ENCODE data around the gene CERS5.
"Not testable (repeated sequence)": the region's sequence is repeated elsewhere in the genome, so short reads cannot be mapped to it uniquely, and the experiment has no call there.

CERS5 gene

GRCh38 chr12:50157259-50157658 is 9.9 kb downstream of the CERS5 start:
- H3K9ac ChIP-seq (ENCODE audit: low read length): no peak overlapping the region
- TF ChIP-seq, protein P1, sequence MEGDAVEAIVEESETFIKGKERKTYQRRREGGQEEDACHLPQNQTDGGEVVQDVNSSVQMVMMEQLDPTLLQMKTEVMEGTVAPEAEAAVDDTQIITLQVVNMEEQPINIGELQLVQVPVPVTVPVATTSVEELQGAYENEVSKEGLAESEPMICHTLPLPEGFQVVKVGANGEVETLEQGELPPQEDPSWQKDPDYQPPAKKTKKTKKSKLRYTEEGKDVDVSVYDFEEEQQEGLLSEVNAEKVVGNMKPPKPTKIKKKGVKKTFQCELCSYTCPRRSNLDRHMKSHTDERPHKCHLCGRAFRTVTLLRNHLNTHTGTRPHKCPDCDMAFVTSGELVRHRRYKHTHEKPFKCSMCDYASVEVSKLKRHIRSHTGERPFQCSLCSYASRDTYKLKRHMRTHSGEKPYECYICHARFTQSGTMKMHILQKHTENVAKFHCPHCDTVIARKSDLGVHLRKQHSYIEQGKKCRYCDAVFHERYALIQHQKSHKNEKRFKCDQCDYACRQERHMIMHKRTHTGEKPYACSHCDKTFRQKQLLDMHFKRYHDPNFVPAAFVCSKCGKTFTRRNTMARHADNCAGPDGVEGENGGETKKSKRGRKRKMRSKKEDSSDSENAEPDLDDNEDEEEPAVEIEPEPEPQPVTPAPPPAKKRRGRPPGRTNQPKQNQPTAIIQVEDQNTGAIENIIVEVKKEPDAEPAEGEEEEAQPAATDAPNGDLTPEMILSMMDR (IDR thresholded peaks at IDR 0.05; ENCODE audit: low read length): no peak
- no peak for TF ChIP-seq EZH2 (IDR thresholded peaks at IDR 0.05; ENCODE audit: borderline replicate concordance, low read length)
- H4K20me1 ChIP-seq (ENCODE audit: insufficient read depth, low read length): no peaks in the 10 kb centered on the region
- no peaks in the 10 kb centered on the region for H3K4me1 ChIP-seq (ENCODE audit: insufficient read depth, low read length, severe bottlenecking)
- peaks cover 21% of the 10 kb centered on the region for H3K79me2 ChIP-seq (ENCODE audit: insufficient read depth, low read length)
- no peak overlapping the region for H3K27ac ChIP-seq (ENCODE audit: low read depth, low read length, poor library complexity, severe bottlenecking)
- no peaks in the 10 kb centered on the region for H3F3A ChIP-seq (ENCODE audit: insufficient read depth, low read length)
- H3K9me3 ChIP-seq (ENCODE audit: low read length): no peaks in the 10 kb centered on the region
- no peak overlapping the region for H2AFZ ChIP-seq (ENCODE audit: low read length)
- H3K9me2 ChIP-seq (ENCODE audit: low read depth, low read length): no peaks in the 10 kb centered on the region
- H3K36me3 ChIP-seq (ENCODE audit: insufficient read depth, low read length): peaks cover 14% of the 10 kb centered on the region
- no peak overlapping the region for H3K4me2 ChIP-seq (ENCODE audit: low read length)
- no peak overlapping the region for H3K4me3 ChIP-seq (ENCODE audit: low read depth, low read length, poor library complexity, severe bottlenecking)
- H3K27me3 ChIP-seq (ENCODE audit: insufficient read depth, low read length): no peaks in the 10 kb centered on the region

DNA sequence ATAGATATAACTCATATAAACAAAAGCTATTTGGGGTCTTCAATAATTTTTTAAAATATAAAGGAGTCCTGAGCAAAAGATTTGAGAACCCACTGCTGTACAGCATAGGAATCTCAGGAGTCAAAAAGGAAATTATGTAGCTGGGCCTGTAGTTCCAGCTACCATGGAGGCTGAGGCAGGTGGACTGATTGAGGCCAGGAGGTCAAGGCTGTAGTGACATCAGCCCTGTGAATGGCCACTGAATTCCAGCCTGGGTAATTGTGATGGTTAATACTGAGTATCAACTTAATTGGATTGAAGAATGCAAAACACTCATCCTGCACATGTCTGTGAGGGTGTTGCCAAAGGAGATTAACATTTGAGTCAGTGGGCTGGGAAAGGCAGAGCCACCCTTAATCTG is 10.5 kb downstream of the CERS5 start:
- no peaks in the 10 kb centered on the region for H3K27me3 ChIP-seq (ENCODE audit: insufficient read depth, low read length)
- H3K4me3 ChIP-seq (ENCODE audit: low read depth, low read length, poor library complexity, severe bottlenecking): no peak overlapping the region
- H3K27ac ChIP-seq (ENCODE audit: low read depth, low read length, poor library complexity, severe bottlenecking): no peak overlapping the region
- H3K36me3 ChIP-seq (ENCODE audit: insufficient read depth, low read length): peaks cover 14% of the 10 kb centered on the region
- H3K4me1 ChIP-seq (ENCODE audit: insufficient read depth, low read length, severe bottlenecking): no peaks in the 10 kb centered on the region
- TF ChIP-seq, protein P1 (IDR thresholded peaks at IDR 0.05; ENCODE audit: low read length): no peak
- TF ChIP-seq EZH2 (IDR thresholded peaks at IDR 0.05; ENCODE audit: borderline replicate concordance, low read length): no peak
- H3F3A ChIP-seq (ENCODE audit: insufficient read depth, low read length): no peaks in the 10 kb centered on the region
- H3K9ac ChIP-seq (ENCODE audit: low read length): no peak overlapping the region
- H3K79me2 ChIP-seq (ENCODE audit: insufficient read depth, low read length): peaks cover 21% of the 10 kb centered on the region
- no peaks in the 10 kb centered on the region for H3K9me2 ChIP-seq (ENCODE audit: low read depth, low read length)
- H3K9me3 ChIP-seq (ENCODE audit: low read length): no peaks in the 10 kb centered on the region
- no peaks in the 10 kb centered on the region for H4K20me1 ChIP-seq (ENCODE audit: insufficient read depth, low read length)
- H2AFZ ChIP-seq (ENCODE audit: low read length): no peak overlapping the region
- H3K4me2 ChIP-seq (ENCODE audit: low read length): no peak overlapping the region

- not testable (repeated sequence) for H3K9me3 ChIP-seq (ENCODE audit: low read length); H3K4me1 ChIP-seq (ENCODE audit: insufficient read depth, low read length, severe bottlenecking); H4K20me1 ChIP-seq (ENCODE audit: insufficient read depth, low read length); H3K4me3 ChIP-seq (ENCODE audit: low read depth, low read length, poor library complexity, severe bottlenecking); H3K27me3 ChIP-seq (ENCODE audit: insufficient read depth, low read length); H3F3A ChIP-seq (ENCODE audit: insufficient read depth, low read length); H3K4me2 ChIP-seq (ENCODE audit: low read length); H2AFZ ChIP-seq (ENCODE audit: low read length); H3K27ac ChIP-seq (ENCODE audit: low read depth, low read length, poor library complexity, severe bottlenecking); H3K9ac ChIP-seq (ENCODE audit: low read length); H3K9me2 ChIP-seq (ENCODE audit: low read depth, low read length)
- peaks cover 14% of the 10 kb centered on the region for H3K36me3 ChIP-seq (ENCODE audit: insufficient read depth, low read length)
- peaks cover 11% of the 10 kb centered on the region; the same call in 1 of the 2 replicates for H3K79me2 ChIP-seq (ENCODE audit: insufficient read depth, low read length)
These were observed 12.2 kb downstream of the CERS5 start for GRCh38 chr12:50154947-50155346.

DNA sequence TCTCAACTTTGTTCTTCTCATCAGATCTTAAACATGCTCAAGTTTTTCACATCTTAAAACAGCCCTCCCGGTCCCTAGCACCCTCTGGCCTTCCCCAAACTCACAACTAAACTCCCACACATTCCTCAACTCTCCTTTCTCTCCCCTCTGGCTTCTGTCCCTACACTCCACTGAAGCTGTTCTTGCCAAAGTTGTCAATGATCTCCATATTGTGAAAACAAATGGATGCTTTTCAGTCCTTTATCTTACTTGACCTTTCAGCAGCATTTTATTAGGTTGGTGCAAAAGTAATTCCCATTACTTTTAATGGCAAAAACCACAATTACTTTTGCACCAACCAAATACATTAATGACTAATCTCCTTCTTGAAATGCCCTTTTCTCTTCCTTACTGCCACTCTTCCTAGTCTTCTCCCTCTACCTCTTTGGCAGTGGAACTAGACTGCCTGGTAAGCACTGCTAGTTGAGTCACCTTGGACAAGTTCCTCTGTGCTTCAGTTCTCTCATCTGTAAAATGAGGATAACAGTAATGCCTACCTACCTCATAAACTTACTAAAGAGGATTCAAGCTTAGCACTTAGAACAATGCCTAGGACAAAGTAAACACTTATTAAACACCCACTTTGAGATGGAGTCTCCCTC is 16.0 kb downstream of the CERS5 start:
- no peak overlapping the region for H3K9ac ChIP-seq (ENCODE audit: low read length)
- H3K27ac ChIP-seq (ENCODE audit: low read depth, low read length, poor library complexity, severe bottlenecking): no peak overlapping the region
- H3K27me3 ChIP-seq (ENCODE audit: insufficient read depth, low read length): no peaks in the 10 kb centered on the region
- no peaks in the 10 kb centered on the region for H3K36me3 ChIP-seq (ENCODE audit: insufficient read depth, low read length)
- H3K79me2 ChIP-seq (ENCODE audit: insufficient read depth, low read length): 0 out of 2 replicates have a peak, but pooled peaks cover 4% of the 10 kb centered on the region
- no peaks in the 10 kb centered on the region for H3K9me3 ChIP-seq (ENCODE audit: low read length)
- no peaks in the 10 kb centered on the region for H4K20me1 ChIP-seq (ENCODE audit: insufficient read depth, low read length)
- H2AFZ ChIP-seq (ENCODE audit: low read length): no peak overlapping the region
- no peaks in the 10 kb centered on the region for H3K9me2 ChIP-seq (ENCODE audit: low read depth, low read length)
- H3K4me2 ChIP-seq (ENCODE audit: low read length): no peak overlapping the region
- TF ChIP-seq EZH2 (IDR thresholded peaks at IDR 0.05; ENCODE audit: borderline replicate concordance, low read length): no peak
- peaks cover 5% of the 10 kb centered on the region for H3K4me1 ChIP-seq (ENCODE audit: insufficient read depth, low read length, severe bottlenecking)
- H3K4me3 ChIP-seq (ENCODE audit: low read depth, low read length, poor library complexity, severe bottlenecking): no peak overlapping the region
- H3F3A ChIP-seq (ENCODE audit: insufficient read depth, low read length): no peaks in the 10 kb centered on the region

All from OCI-LY1 (cell line).